GM03348 (cell line): ENCODE measurements around the gene CCND1.

Source experiments
- DNase-seq: peaks from one replicate; pipeline ENCODE4 v3.0.0; 2012; ENCODE audit warnings: low spot score

CCND1 gene

GRCh38 chr11:69653406-69653960, 12.5 kb downstream of the CCND1 start:
- DNase-seq: no peak

- DNase-seq: no peak
Measured at GRCh38 chr11:69654001-69654659, 13.2 kb downstream of the CCND1 start.

- DNase-seq: no peak
Measured at GRCh38 chr11:69654660-69655478, 13.9 kb downstream of the CCND1 start.

- DNase-seq: no peak
Measured at GRCh38 chr11:69655479-69656428, 14.8 kb downstream of the CCND1 start.

GRCh38 chr11:69656536-69657455, 15.8 kb downstream of the CCND1 start:
- DNase-seq: no peak

- no peak for DNase-seq
Measured at GRCh38 chr11:69657456-69657910, 16.5 kb downstream of the CCND1 start.

GRCh38 chr11:69657911-69658625, 17.1 kb downstream of the CCND1 start:
- DNase-seq: no peak

- DNase-seq: no peak
Measured at GRCh38 chr11:69658626-69659450, 17.9 kb downstream of the CCND1 start.

- DNase-seq: no peak
Measured at GRCh38 chr11:69659591-69659990, 18.6 kb downstream of the CCND1 start.

- no peak for DNase-seq
Measured at GRCh38 chr11:69660001-69660500, 19.1 kb downstream of the CCND1 start.

GRCh38 chr11:69661413-69661715, 20.4 kb downstream of the CCND1 start:
- no peak for DNase-seq

GRCh38 chr11:69662021-69662698, 21.2 kb downstream of the CCND1 start:
- no peak for DNase-seq

GRCh38 chr11:69662806-69663205, 21.9 kb downstream of the CCND1 start:
- DNase-seq: no peak

GRCh38 chr11:69663326-69663725, 22.4 kb downstream of the CCND1 start:
- DNase-seq: no peak

- no peak for DNase-seq
Measured at GRCh38 chr11:69664103-69664775, 23.3 kb downstream of the CCND1 start.

- DNase-seq: no peak
Measured at GRCh38 chr11:69664901-69665300, 23.9 kb downstream of the CCND1 start.

- no peak for DNase-seq
Measured at GRCh38 chr11:69665669-69666068, 24.7 kb downstream of the CCND1 start.

- DNase-seq: no peak
Measured at GRCh38 chr11:69666261-69666660, 25.3 kb downstream of the CCND1 start.
